Measurements from ENCODE around the gene FN1.

The FN1 gene

GRCh38 chr2:215367662-215368492 lies 68.0 kb downstream of the FN1 start:
- Histone ChIP-seq H3K36me3 (ENCODE audit: control insufficient read depth in 1 of 2, insufficient read depth in 2 of 2, low read length in 2 of 2) (peaks cover 0 to 8% of the 10 kb centered on the region in 2 donors), H3K4me1 (ENCODE audit: control insufficient read depth in 1 of 2, insufficient read depth in 2 of 2, low read length in 2 of 2) (no peaks in the 10 kb centered on the region), H3K9ac (ENCODE audit: low read depth in 1 of 2, low read length in 2 of 2) (no peak overlapping the region), H3K27ac (ENCODE audit: low read depth, low read length) (no peak overlapping the region), H3K27me3 (ENCODE audit: control insufficient read depth in 1 of 2, insufficient read depth in 2 of 2, low read length in 2 of 2) (no peaks in the 10 kb centered on the region), H3K4me3 (ENCODE audit: low read depth in 1 of 2, low read length in 2 of 2) (no peak overlapping the region), H3K9me3 (ENCODE audit: control insufficient read depth in 1 of 2, low read length in 2 of 2) (no peaks in the 10 kb centered on the region)

- H3K36me3 ChIP-seq (ENCODE audit: control insufficient read depth in 1 of 2, insufficient read depth in 2 of 2, low read length in 2 of 2) = peaks cover 6 to 11% of the 10 kb centered on the region in 2 donors
- no peaks in the 10 kb centered on the region for H3K9me3 ChIP-seq (ENCODE audit: control insufficient read depth in 1 of 2, low read length in 2 of 2)
- no peak overlapping the region for H3K27ac ChIP-seq (ENCODE audit: low read depth, low read length)
Measured at GRCh38 chr2:215366440-215367032, 69.3 kb downstream of the FN1 start.

DNA sequence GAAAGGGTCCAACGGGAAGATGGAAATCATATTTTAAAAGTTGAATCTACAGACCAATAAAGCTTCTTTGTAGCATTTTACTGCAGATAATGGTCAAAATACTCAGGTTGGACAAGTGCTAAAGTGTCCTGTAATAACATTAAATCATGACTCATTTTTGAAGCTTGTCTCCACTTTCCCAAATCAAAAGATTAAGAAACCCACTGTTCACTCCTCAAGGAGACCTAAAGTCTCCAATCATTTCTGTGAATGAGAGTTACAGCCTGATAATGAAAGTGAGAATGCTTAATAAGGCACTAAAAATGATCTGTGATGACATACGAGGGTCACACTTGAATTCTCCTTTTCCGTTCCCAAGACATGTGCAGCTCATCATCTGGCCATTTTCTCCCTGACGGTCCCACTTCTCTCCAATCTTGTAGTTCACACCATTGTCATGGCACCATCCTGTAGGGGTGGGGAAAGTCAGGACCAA lies 70.6 kb downstream of the FN1 start:
- peaks cover 6 to 11% of the 10 kb centered on the region in 2 donors for H3K36me3 ChIP-seq (ENCODE audit: control insufficient read depth in 1 of 2, insufficient read depth in 2 of 2, low read length in 2 of 2)
- H3K4me3 ChIP-seq (ENCODE audit: low read depth in 1 of 2, low read length in 2 of 2) = no peak overlapping the region
- H3K9ac ChIP-seq (ENCODE audit: low read depth in 1 of 2, low read length in 2 of 2) = no peak overlapping the region
- H3K9me3 ChIP-seq (ENCODE audit: control insufficient read depth in 1 of 2, low read length in 2 of 2) = no peaks in the 10 kb centered on the region
- H3K27ac ChIP-seq (ENCODE audit: low read depth, low read length) = no peak overlapping the region
- H3K27me3 ChIP-seq (ENCODE audit: control insufficient read depth in 1 of 2, insufficient read depth in 2 of 2, low read length in 2 of 2) = no peaks in the 10 kb centered on the region
- no peaks in the 10 kb centered on the region for H3K4me1 ChIP-seq (ENCODE audit: control insufficient read depth in 1 of 2, insufficient read depth in 2 of 2, low read length in 2 of 2)

More at GRCh38 chr2:215366440-215367032, 69.3 kb downstream of the FN1 start:
- Histone ChIP-seq H3K9ac (ENCODE audit: low read depth in 1 of 2, low read length in 2 of 2) (no peak overlapping the region), H3K4me3 (ENCODE audit: low read depth in 1 of 2, low read length in 2 of 2) (no peak overlapping the region), H3K27me3 (ENCODE audit: control insufficient read depth in 1 of 2, insufficient read depth in 2 of 2, low read length in 2 of 2) (no peaks in the 10 kb centered on the region), H3K4me1 (ENCODE audit: control insufficient read depth in 1 of 2, insufficient read depth in 2 of 2, low read length in 2 of 2) (no peaks in the 10 kb centered on the region)

DNA sequence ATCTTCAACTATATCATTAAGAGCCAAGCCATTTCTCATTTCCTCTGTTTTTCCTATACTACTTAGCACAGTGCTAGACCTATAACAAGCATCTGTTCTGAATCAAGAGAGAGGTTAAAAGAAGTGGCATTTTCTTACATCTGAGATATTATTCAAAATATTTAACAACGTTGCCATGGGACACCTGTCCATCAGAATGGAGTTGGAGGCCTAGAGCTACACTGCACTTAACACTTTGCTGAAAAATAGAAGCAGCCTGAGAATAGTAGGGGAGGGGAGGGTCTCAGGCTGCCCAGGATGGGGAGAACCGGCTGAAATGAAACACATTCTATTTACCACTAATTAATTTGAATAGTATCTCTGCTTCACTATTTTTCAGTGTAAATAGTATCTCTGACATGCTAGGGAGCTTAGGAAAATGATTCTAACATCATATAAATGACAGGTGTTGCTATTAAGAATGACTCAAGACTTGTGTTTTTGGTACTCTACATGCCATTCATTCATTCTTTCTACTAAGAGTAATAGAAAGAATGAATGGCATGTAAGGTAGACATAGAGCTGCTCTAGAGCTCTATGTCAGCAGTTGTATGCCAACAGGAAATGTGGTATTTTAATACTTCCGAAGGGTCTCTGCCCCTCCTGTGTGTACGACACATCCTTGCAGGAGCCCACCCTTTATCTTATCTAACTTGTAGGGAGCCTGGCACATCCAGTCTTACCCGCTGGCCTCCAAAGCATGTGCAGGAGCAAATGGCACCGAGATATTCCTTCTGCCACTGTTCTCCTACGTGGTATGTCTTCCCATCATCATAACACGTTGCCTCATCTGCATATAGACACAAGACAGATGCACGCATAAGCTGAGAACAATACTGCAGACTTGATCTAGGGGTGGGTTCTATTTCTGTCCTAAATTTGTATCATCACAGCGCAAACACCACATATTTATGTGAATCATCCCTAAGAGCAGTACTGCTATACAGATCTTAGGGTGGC lies 71.4 kb downstream of the FN1 start:
- H3K36me3 ChIP-seq (ENCODE audit: control insufficient read depth in 1 of 2, insufficient read depth in 2 of 2, low read length in 2 of 2) = peaks cover 6 to 11% of the 10 kb centered on the region in 2 donors

GRCh38 chr2:215363461-215364156 lies 72.3 kb downstream of the FN1 start:
- no peaks in the 10 kb centered on the region for H3K4me1 ChIP-seq (ENCODE audit: control insufficient read depth in 1 of 2, insufficient read depth in 2 of 2, low read length in 2 of 2)
- H3K36me3 ChIP-seq (ENCODE audit: control insufficient read depth in 1 of 2, insufficient read depth in 2 of 2, low read length in 2 of 2) = peaks cover 8 to 11% of the 10 kb centered on the region in 2 donors
- H3K27me3 ChIP-seq (ENCODE audit: control insufficient read depth in 1 of 2, insufficient read depth in 2 of 2, low read length in 2 of 2) = no peaks in the 10 kb centered on the region
- H3K4me3 ChIP-seq (ENCODE audit: low read depth in 1 of 2, low read length in 2 of 2) = no peak overlapping the region
- H3K9me3 ChIP-seq (ENCODE audit: control insufficient read depth in 1 of 2, low read length in 2 of 2) = no peaks in the 10 kb centered on the region
- H3K9ac ChIP-seq (ENCODE audit: low read depth in 1 of 2, low read length in 2 of 2) = no peak overlapping the region
- H3K27ac ChIP-seq (ENCODE audit: low read depth, low read length) = no peak overlapping the region

More for the DNA sequence above, 71.4 kb downstream of the FN1 start:
- H3K4me1 ChIP-seq (ENCODE audit: control insufficient read depth in 1 of 2, insufficient read depth in 2 of 2, low read length in 2 of 2) = no peaks in the 10 kb centered on the region
- no peak overlapping the region for H3K9ac ChIP-seq (ENCODE audit: low read depth in 1 of 2, low read length in 2 of 2)
- no peaks in the 10 kb centered on the region for H3K27me3 ChIP-seq (ENCODE audit: control insufficient read depth in 1 of 2, insufficient read depth in 2 of 2, low read length in 2 of 2)
- H3K27ac ChIP-seq (ENCODE audit: low read depth, low read length) = no peak overlapping the region
- no peak overlapping the region for H3K4me3 ChIP-seq (ENCODE audit: low read depth in 1 of 2, low read length in 2 of 2)
- no peaks in the 10 kb centered on the region for H3K9me3 ChIP-seq (ENCODE audit: control insufficient read depth in 1 of 2, low read length in 2 of 2)

- Histone ChIP-seq H3K4me1 (ENCODE audit: control insufficient read depth in 1 of 2, insufficient read depth in 2 of 2, low read length in 2 of 2) (no peaks in the 10 kb centered on the region), H3K9me3 (ENCODE audit: control insufficient read depth in 1 of 2, low read length in 2 of 2) (no peaks in the 10 kb centered on the region), H3K36me3 (ENCODE audit: control insufficient read depth in 1 of 2, insufficient read depth in 2 of 2, low read length in 2 of 2) (peaks cover 8 to 11% of the 10 kb centered on the region in 2 donors), H3K4me3 (ENCODE audit: low read depth in 1 of 2, low read length in 2 of 2) (no peak overlapping the region), H3K9ac (ENCODE audit: low read depth in 1 of 2, low read length in 2 of 2) (no peak overlapping the region), H3K27ac (ENCODE audit: low read depth, low read length) (no peak overlapping the region), H3K27me3 (ENCODE audit: control insufficient read depth in 1 of 2, insufficient read depth in 2 of 2, low read length in 2 of 2) (no peaks in the 10 kb centered on the region)
Measured at GRCh38 chr2:215363039-215363438, 72.8 kb downstream of the FN1 start.

DNA sequence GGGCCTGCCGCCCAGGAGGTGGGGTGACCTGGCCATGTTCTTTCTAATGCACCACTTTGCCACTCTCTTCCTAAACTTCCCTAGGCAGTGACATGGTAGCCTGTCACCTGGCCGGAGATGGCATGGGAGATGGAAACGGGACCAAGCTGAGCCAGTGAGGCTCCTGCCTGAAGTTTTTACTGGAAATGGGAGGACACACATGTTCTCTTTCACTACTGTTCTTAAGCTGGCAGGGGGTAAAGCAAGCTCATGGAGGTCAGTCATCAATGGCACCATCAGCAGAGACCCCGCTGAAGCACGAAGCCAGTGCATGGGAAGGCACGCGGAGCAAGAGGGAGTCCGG lies 73.3 kb downstream of the FN1 start:
- H3K27me3 ChIP-seq (ENCODE audit: control insufficient read depth in 1 of 2, insufficient read depth in 2 of 2, low read length in 2 of 2) = no peaks in the 10 kb centered on the region
- H3K27ac ChIP-seq (ENCODE audit: low read depth, low read length) = no peak overlapping the region
- H3K9ac ChIP-seq (ENCODE audit: low read depth in 1 of 2, low read length in 2 of 2) = no peak overlapping the region
- H3K4me3 ChIP-seq (ENCODE audit: low read depth in 1 of 2, low read length in 2 of 2) = no peak overlapping the region
- peaks cover 8 to 11% of the 10 kb centered on the region in 2 donors for H3K36me3 ChIP-seq (ENCODE audit: control insufficient read depth in 1 of 2, insufficient read depth in 2 of 2, low read length in 2 of 2)
- no peaks in the 10 kb centered on the region for H3K9me3 ChIP-seq (ENCODE audit: control insufficient read depth in 1 of 2, low read length in 2 of 2)
- H3K4me1 ChIP-seq (ENCODE audit: control insufficient read depth in 1 of 2, insufficient read depth in 2 of 2, low read length in 2 of 2) = no peaks in the 10 kb centered on the region

GRCh38 chr2:215361876-215362561 lies 73.8 kb downstream of the FN1 start:
- Histone ChIP-seq H3K9me3 (ENCODE audit: control insufficient read depth in 1 of 2, low read length in 2 of 2) (no peaks in the 10 kb centered on the region), H3K9ac (ENCODE audit: low read depth in 1 of 2, low read length in 2 of 2) (no peak overlapping the region), H3K4me1 (ENCODE audit: control insufficient read depth in 1 of 2, insufficient read depth in 2 of 2, low read length in 2 of 2) (no peaks in the 10 kb centered on the region), H3K27me3 (ENCODE audit: control insufficient read depth in 1 of 2, insufficient read depth in 2 of 2, low read length in 2 of 2) (no peaks in the 10 kb centered on the region), H3K36me3 (ENCODE audit: control insufficient read depth in 1 of 2, insufficient read depth in 2 of 2, low read length in 2 of 2) (peaks cover 8 to 11% of the 10 kb centered on the region in 2 donors), H3K27ac (ENCODE audit: low read depth, low read length) (no peak overlapping the region), H3K4me3 (ENCODE audit: low read depth in 1 of 2, low read length in 2 of 2) (no peak overlapping the region)

DNA sequence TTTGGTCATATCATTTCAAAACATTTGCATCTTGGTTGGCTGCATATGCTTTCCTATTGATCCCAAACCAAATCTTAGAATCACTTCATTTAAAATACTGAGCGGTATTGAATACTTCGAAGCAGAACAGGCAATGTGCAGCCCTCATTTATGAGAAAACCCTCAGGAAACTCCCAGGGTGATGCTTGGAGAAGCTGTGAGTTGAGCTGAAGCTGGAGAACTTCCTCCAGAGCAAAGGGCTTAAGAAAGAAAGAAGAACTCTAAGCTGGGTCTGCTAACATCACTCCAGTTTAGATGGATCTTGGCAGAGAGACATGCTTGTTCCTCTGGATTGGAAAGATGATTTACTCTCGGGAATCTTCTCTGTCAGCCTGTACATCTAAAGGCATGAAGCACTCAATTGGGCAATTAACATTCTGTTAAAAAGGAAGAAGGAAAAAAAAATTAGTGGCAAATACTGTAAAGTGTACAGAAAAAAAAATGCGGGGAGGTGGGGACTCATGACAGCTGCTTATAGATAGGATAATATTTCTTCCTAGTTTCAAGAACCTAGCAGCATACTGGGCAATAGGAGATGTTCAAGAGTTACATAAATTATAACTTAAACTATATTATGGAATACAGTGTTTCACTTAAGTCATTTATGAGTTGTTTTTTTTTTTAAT lies 74.5 kb downstream of the FN1 start:
- Histone ChIP-seq H3K9ac (ENCODE audit: low read depth in 1 of 2, low read length in 2 of 2) (no peak overlapping the region), H3K27me3 (ENCODE audit: control insufficient read depth in 1 of 2, insufficient read depth in 2 of 2, low read length in 2 of 2) (no peaks in the 10 kb centered on the region), H3K4me1 (ENCODE audit: control insufficient read depth in 1 of 2, insufficient read depth in 2 of 2, low read length in 2 of 2) (no peaks in the 10 kb centered on the region), H3K4me3 (ENCODE audit: low read depth in 1 of 2, low read length in 2 of 2) (no peak overlapping the region), H3K9me3 (ENCODE audit: control insufficient read depth in 1 of 2, low read length in 2 of 2) (no peaks in the 10 kb centered on the region), H3K27ac (ENCODE audit: low read depth, low read length) (no peak overlapping the region), H3K36me3 (ENCODE audit: control insufficient read depth in 1 of 2, insufficient read depth in 2 of 2, low read length in 2 of 2) (peaks cover 8 to 11% of the 10 kb centered on the region in 2 donors)
